Ascending aorta (tissue), 2 donors: ENCODE measurements around the gene RAB9B. TPM values are rescaled to one million over a fixed set of nuclear protein-coding genes. Genes with fewer than 3 reads are reported as not detected.

Experiments
- DNase-seq, 2 donors: peaks; one replicate each; pipeline ENCODE4 v3.0.0-alpha.2; 2019; ENCODE audit warnings: low spot score in 2 of 2
- H3K27ac ChIP-seq, 2 donors: fragments of 200-600 bp; sonication (generic); one replicate each; pipeline ENCODE4 v1.5.1; 2016 to 2017; ENCODE audit warnings: mild to moderate bottlenecking in 1 of 2
- H3K27me3 ChIP-seq: fragments of 200-600 bp; sonication (generic); one replicate; pipeline ENCODE4 v1.5.1; 2017
- H3K36me3 ChIP-seq, 2 donors: fragments of 200-600 bp; sonication (generic); one replicate each; pipeline ENCODE4 v1.5.1; 2016
- H3K4me1 ChIP-seq, 2 donors: fragments of 200-600 bp; sonication (generic); one replicate each; pipeline ENCODE4 v1.5.1; 2016 to 2017; ENCODE audit warnings: mild to moderate bottlenecking in 1 of 2
- H3K4me3 ChIP-seq, 2 donors: fragments of 200-600 bp; sonication (generic); one replicate each; pipeline ENCODE4 v1.5.1; 2016 to 2017; ENCODE audit warnings: mild to moderate bottlenecking in 1 of 2
- H3K9me3 ChIP-seq, 2 donors: fragments of 200-600 bp; sonication (generic); one replicate each; pipeline ENCODE4 v1.5.1; 2016
- intact Hi-C: fragments of 100-400 bp; cut with DNase I; formaldehyde crosslinking; loops from one replicate; pipeline ENCODE4 v1.15.1; 2023
- total RNA-seq: library from RNA; depleted of rRNA; stranded (reverse); fragments of >200 nt; gene quantifications from one replicate; pipeline ENCODE4 v1.1.0, GENCODE V29; 2016
- TF ChIP-seq, protein P1 (sequence below), 3 experiments: fragments of 200-600 bp in 2 of 3; fragments of 450-650 bp in 1 of 3; sonication (generic) in 2 of 3; IDR thresholded peaks; one replicate each; pipeline ENCODE4 v1.5.1; 2016 to 2019; ENCODE audit warnings: antibody characterized with exemption in 3 of 3, mild to moderate bottlenecking in 1 of 3, moderate library complexity in 1 of 3

RAB9B gene, protein sequence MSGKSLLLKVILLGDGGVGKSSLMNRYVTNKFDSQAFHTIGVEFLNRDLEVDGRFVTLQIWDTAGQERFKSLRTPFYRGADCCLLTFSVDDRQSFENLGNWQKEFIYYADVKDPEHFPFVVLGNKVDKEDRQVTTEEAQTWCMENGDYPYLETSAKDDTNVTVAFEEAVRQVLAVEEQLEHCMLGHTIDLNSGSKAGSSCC
- 0.43 TPM for total RNA-seq

DNA sequence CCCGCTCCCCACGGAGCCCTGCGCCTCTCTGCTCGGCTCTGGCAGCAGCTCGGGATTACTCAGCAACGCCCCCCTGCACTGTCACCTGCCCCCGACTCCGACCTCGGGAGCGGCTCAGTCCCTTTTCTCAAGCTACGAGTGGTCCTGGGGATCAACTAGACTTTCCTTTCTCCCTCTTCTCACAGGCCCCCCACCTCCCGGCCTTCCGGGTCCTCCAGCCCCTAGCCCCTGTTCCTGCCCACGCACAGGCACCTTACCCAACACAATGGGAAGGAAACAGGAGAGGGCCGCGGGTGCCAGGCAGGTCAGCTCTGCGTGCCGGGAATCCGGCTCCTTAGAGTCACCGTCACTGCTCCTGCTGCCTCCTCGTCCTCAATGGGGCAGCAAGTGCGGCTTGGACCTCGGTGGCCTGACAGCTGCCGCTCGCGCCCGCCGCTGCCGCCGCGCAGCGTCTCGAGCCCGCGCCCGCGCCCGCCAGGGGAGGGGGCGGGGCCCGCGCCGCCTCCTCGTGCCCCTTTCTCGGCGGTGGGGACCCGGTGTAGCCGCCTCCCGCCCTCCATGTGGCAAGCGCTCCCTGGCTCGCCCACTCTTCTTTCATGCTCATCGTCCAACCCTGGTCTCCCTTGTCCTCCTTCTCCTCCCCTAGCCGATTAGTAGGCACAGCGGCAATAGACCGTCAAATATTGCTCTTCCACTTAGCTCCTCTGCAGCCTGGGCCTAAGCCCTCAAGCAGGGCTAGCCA lies at the start of gene RAB9B:
Gene RAB9B (minus strand): TSS at position 455 of the 742 bp plus-strand sequence. CDS start 6,473 bp downstream, outside the sequence.
- Histone ChIP-seq H3K27me3 (peaks cover 8% of the 10 kb centered on the region), H3K36me3 (no peaks in the 10 kb centered on the region), H3K27ac (peak within 1 kb of the TSS; percentile 69 to 87), H3K4me3 (peak within 1 kb of the TSS; percentile 59 to 80), H3K4me1 (no peaks in the 10 kb centered on the region), H3K9me3 (no peaks in the 10 kb centered on the region)
- peak in 1 of 2 donors; percentile 81 for DNase-seq
- TF ChIP-seq, protein P1, sequence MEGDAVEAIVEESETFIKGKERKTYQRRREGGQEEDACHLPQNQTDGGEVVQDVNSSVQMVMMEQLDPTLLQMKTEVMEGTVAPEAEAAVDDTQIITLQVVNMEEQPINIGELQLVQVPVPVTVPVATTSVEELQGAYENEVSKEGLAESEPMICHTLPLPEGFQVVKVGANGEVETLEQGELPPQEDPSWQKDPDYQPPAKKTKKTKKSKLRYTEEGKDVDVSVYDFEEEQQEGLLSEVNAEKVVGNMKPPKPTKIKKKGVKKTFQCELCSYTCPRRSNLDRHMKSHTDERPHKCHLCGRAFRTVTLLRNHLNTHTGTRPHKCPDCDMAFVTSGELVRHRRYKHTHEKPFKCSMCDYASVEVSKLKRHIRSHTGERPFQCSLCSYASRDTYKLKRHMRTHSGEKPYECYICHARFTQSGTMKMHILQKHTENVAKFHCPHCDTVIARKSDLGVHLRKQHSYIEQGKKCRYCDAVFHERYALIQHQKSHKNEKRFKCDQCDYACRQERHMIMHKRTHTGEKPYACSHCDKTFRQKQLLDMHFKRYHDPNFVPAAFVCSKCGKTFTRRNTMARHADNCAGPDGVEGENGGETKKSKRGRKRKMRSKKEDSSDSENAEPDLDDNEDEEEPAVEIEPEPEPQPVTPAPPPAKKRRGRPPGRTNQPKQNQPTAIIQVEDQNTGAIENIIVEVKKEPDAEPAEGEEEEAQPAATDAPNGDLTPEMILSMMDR (IDR thresholded peaks at IDR 0.05): no peak
- intact Hi-C loops: loop anchor here (5.0 kb wide), 2 partner anchors 85 to 145 kb away; partner anchors contain the start of gene MORF4L2

DNA sequence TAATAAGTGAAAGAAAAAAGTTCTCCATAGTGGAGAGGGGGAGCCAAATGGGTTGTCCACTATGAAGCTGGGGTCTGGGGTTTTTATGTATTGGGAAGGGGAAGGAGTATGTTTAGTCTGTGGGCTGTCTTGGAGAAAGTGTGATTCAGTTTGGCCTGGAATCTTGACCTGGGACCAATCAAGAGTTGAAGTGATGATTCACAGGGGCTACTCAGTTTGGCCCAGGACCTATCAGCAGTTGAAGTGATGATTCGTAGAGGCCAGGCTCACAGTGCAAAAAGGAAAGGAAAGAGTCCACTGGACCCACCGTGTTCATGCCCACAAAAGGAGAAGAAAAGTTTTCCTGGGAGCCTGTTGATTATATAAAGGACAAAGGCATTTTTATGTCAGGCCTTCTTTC lies 47.3 kb upstream of the RAB9B start:
- intact Hi-C loops: no loop called here
- no peaks in the 10 kb centered on the region for H3K36me3 ChIP-seq
- no peak overlapping the region for H3K27ac ChIP-seq
- H3K9me3 ChIP-seq: peaks cover 0 to under 1% of the 10 kb centered on the region in 2 donors
- no peak overlapping the region for H3K4me3 ChIP-seq
- H3K4me1 ChIP-seq: no peaks in the 10 kb centered on the region
- TF ChIP-seq, protein P1 (IDR thresholded peaks at IDR 0.05): no peak
- H3K27me3 ChIP-seq: no peaks in the 10 kb centered on the region
- no peak for DNase-seq

DNA sequence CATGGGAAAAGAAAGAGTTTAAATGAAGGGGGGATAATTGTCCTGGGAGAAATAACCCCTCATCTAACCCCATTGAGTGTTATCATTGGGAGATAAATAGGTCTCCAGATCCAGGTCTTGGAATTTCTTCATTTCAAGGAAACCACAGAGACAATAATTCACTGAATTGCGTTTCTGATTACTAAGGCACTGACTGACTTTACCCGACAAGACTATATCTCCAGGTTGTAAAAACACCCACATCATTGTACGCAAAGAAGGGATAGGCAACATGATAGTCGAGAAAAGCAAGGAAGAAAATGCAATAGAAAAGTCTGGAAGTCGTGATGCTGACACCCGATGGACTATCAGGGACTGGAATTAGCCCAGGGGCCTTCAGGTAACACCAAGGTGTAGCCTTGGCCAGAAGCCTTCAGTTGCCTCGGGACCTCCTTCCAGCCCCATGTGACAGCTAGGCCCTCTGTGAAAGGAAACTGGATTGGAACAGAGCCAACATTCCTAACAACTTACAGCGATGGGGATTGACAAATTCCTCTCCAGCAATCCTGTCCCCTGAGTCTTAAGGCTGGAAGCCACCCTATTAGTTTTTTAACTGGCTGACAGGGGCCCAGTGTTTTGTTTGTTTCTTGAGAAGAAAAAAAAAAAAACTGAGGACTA lies 46.5 kb upstream of the RAB9B start:
- intact Hi-C loops: no loop called here
- H3K27ac ChIP-seq: no peak overlapping the region
- TF ChIP-seq, protein P1 (IDR thresholded peaks at IDR 0.05): no peak

DNA sequence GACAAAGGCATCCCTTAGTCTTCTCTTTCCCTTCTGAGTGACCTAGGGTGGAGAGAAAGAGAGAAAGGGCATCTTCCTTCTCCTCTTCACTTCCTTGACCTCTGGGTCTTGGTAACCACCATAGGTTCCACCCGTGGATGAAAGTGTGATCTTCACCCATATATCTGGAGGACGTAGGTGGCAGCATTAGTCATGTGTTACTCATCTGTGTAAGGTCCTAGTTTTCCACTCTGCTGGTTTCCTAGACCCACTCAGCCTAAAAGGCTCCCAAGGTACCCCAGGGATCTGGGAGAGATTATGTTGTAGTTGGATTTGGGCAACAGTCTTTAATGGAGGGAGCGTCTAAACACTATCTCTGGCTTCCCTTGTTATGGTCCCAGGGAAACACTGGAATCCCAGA lies 45.5 kb upstream of the RAB9B start:
- no peak for DNase-seq
- no peaks in the 10 kb centered on the region for H3K9me3 ChIP-seq

More for the DNA sequence above, 46.5 kb upstream of the RAB9B start:
- Histone ChIP-seq H3K36me3 (no peaks in the 10 kb centered on the region), H3K9me3 (no peaks in the 10 kb centered on the region), H3K27me3 (no peaks in the 10 kb centered on the region), H3K4me1 (no peaks in the 10 kb centered on the region), H3K4me3 (no peak overlapping the region)
- DNase-seq: no peak

DNA sequence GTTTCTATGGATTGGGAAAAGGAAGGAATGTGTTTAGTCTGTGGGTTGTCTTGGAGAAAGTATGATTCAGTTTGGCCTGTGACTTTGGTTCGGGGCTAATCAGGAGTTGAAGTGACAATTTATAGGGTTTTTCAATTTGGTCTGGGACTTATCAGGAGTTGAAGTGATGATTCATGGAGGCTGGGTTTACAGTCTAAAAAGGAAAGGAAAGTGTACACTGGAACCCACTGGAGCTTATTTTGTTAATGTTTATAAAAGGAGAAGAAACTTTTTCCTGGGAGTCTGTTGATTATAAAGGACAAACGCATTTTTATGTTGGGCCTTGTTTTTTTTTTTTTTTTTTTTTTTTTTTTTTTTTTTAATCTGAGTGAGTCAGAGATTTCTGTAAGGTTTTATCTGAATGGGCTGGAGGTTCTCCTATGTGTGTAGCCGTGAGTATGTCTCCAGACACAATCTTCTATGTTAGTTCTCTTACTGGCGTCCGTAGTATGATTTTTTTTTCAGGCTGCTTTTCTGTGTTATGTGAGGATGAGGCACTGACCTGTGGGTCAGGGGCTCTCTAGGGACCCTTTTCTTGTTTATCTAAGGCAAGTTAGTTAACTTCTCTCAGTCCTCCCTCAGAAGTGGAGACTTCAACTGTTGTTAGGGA lies 33.0 kb upstream of the RAB9B start:
- intact Hi-C loops: no loop called here
- TF ChIP-seq, protein P1 (IDR thresholded peaks at IDR 0.05): no peak
- no peaks in the 10 kb centered on the region for H3K36me3 ChIP-seq
- H3K4me1 ChIP-seq: no peaks in the 10 kb centered on the region
- peak overlapping the region; percentile 45 to 64 for H3K27ac ChIP-seq
- no peak overlapping the region for H3K4me3 ChIP-seq
- no peaks in the 10 kb centered on the region for H3K27me3 ChIP-seq
- no peak for DNase-seq
- H3K9me3 ChIP-seq: no peaks in the 10 kb centered on the region

More for the DNA sequence above, 45.5 kb upstream of the RAB9B start:
- no peak overlapping the region for H3K4me3 ChIP-seq
- H3K4me1 ChIP-seq: no peaks in the 10 kb centered on the region
- intact Hi-C loops: no loop called here
- H3K27me3 ChIP-seq: no peaks in the 10 kb centered on the region
- TF ChIP-seq, protein P1 (IDR thresholded peaks at IDR 0.05): no peak
- no peaks in the 10 kb centered on the region for H3K36me3 ChIP-seq
- no peak overlapping the region for H3K27ac ChIP-seq
